ENCODE data around the gene CACNB1.
A peak's percentile ranks its signal among the peaks of the same experiment; 100 is the strongest.
"Not testable (repeated sequence)": the region's sequence is repeated elsewhere in the genome, so short reads cannot be mapped to it uniquely, and the experiment has no call there.

CACNB1 gene

DNA sequence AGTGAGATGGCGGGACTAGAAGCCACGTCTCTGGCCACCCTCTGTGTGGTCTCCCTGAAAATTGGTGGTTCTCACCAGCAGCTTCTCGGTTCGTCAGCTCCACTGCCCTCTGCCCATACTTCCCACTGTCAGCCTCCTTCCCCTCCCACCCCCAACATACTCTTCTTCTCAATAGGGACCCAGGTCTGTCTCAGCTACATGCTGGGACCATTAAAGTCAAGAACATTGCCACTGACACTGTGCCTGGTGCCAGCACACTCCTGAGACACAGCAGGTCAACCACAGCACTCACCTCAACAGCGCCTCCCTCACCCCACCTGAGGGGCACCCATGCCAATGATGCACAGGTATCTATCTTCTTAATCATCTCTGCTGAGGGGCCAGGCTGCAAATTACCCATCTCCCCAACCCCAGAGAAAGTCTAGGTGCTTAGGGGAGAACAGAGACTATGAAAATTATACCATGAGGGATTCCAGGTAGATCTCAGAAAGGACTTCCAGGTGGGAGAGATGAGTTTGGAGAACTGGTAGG is 47.3 kb downstream of the CACNB1 start:
- DNase-seq = no peak

DNA sequence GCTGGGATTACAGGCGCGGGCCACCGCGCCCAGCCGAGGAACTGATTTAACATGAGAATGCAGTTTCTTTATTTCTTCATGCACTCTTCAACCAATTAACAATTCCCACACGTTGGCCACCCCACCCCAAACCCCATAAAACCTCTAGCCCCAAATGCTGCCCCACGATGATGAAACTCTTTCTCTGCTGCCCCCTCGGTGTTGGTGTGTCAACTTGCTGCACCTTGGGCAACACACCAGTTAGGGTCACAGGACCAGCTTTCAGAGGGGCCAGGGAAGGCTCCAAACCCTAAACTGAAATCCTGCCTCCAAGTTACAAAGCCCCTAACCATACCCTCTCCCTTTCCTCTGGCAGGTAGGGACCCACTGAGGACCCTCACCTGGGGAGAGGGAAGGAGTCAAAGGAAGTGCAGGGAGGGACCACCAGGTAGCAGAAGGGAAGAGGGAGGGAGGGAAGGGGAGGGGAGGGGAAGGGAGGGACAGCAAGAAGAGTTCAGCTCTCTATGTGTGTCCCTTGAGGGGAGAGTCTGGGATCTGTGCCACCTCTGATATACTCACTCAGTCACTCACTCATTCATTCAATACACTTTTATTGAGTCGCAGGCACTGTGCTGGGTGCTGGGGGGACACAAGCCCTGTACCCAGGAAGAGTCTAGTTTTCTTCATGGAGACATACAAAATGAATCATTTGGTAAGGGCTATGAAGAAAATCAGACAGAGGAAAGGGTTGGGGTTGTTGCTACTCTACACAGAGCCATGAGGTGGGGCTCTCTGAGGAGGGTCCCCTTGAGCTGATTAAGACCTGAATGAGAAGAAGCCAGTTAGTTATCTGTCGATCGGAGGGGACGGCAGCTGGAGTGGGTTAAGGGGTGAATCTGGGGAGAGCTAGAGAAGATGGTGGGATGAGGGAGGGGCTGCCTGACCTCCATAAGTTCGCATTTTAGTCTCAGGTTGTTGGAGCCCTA is 50.0 kb downstream of the CACNB1 start:
- no peak for DNase-seq

DNA sequence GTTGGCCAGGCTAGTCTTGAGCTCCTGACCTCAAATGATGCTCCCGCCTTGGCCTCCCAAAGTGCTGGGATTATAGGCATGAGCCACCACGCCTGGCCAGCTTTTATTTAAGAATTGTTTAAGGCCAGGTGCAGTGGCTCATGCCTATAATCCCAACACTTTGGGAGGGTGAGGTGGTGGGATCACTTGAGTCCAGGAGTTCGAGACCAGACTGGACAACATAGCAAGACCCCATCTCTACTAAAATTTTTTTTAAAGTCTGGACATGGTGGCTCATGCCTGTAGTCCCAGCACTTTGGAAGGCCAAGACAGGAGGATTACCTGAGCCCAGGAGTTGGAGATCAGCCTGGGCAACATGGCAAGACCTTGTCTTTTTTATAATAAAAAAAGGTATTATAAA is 51.2 kb downstream of the CACNB1 start:
- no peak for DNase-seq

DNA sequence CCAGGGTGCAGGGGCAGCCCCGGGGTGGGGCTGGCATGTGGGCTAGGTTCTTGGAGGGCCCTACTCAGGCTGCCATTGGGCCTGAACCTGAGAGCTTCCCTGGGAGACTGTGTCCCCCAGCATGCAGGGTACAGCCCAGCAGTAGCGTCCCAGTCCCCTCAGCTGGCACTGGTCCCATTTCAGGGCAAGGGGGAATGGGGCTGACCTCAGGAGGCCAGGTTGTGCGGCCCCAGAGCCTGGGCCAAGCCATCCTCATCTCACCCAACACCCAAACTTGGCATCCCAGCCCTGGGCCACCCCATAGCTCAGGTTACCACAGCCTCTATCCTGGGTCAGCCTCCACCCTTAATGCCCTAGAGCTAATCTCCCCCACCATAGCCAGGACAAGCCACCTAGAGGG is 52.3 kb downstream of the CACNB1 start:
- DNase-seq = no peak

DNA sequence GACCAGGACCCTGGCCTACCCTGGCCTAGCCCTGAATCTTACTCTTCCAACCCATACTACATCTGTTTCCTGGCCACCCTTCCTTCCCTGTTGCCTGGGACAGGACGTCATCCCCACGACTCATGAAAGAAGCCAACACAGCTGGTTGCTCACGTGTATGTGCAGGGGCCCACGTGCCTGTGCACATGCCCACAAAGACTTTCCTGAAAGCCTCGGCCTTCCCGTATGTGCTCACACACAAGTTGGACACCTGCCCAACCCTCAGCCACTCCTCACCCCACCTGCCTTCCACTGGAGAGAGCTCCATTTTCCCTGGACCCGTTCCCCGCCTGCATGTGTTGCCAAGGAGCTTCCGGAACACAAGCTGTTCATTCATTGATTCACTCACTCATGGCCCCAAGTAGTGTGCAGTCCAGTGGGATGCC is 53.0 kb downstream of the CACNB1 start:
- peak; percentile 89 for DNase-seq

DNA sequence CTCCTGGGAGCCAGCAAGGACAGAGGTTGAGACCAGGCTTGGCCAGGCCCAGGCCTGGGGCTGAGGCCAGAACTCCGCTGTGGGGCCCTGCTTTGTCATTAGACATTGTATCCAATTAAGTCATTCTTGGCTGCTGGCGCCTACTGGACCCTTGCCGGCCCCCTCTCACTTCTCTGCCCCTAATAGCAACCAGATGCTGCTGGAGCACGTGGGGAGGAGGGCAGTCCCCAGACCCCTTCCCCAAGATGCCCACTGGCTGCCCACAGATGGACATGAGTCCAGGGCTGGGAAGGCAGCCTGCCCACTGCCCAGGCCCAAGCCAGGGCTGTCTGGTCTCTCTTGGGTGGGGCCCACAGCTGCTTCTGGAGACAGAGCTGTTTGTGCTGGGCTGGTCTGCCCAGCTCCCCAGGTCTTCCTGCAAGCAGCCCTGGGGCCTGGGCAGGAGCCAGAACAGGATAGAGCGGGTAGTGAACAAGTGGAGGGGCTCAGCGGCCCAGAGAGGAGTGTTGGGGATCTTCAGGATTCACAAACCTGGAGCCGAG is 53.8 kb downstream of the CACNB1 start:
- DNase-seq = no peak

DNA sequence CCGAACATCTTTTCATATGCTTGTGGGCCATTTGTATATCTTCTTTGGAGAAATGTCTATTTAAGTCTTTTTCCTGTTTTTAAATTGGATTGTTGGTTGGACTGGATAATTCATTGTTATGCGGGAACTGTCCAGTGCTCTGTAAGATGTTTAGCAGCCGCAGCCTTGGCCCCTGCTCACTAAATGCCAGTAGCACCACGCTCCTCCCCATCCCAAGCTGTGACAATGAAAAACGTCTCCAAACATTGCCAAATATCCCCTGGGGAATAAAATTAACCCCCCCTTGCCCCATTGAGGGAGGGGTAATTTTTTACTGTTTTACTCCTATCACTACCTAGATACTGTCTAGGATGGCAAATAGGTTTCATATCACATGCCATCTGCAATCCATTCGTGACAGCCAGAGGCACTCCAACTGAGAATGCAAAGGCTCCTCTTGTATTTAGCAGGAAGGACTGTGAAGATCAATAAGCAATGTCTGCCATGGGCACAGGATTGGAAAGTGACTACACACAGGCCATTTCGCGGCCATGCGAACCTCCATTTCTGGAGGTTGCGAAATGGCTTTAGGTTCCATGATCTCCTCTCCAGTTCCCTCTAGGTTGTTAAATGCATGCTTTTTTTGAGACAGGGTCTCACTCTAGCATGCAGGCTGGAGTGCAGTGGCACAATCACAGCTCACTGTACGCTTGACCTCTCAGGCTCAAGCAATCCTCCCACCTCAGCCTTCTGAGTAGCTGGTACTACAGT is 55.4 kb downstream of the CACNB1 start:
- DNase-seq = no peak

DNA sequence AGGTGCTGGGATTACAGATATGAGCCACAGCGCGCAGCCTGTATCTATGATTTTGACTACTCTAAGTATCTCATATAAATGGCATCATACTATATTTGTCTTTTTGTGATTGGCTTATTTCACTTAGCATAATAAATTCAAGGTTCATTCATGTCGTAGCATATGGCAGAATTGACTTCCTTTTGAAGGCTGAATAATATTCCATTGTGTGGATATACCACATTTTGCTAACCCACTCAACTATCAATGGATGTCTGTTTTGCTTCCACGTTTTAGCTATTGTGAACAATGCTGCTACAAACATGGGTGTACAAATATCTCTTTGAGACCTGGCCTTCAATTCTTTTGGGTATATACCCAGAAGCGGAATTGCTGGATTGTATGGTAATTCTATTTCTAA is 56.2 kb downstream of the CACNB1 start:
- no peak for DNase-seq

DNA sequence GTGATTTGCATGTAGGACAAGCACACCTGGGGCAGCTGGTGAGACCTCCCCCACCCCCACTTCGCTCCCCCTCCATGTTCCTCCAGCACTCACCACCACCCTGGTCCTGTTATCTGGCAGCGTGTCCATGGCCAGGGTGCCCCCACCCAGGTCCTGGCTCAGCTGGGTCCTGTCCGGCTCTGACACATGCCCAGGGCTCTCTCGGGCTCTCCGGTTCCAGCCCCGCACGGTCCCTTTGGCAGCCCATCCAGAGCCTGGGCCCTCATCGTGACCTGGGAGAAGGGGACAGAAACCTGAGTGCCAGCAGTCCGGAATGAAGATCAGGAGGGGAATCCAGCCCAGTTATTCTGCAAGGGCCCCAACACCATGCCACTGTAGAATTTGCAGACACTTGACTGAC is 57.9 kb downstream of the CACNB1 start:
- no peak for DNase-seq

DNA sequence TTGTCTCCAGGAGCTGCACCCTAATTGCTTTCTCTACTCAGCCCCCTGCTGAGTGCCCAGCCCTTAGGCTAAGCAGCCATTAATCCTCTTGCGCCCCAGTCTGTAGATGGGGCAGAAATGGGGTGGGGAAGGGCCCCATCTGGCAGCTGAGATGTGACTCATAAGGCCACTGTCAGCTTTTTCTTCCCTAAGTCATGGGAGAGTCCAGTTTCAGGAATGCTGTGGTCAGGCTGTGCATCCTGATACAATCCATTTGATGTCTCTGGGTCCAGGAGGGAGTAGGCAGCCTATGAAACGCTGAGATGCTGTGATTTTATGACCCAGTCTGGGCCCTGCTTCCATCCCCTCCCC is 58.3 kb downstream of the CACNB1 start:
- DNase-seq = no peak

DNA sequence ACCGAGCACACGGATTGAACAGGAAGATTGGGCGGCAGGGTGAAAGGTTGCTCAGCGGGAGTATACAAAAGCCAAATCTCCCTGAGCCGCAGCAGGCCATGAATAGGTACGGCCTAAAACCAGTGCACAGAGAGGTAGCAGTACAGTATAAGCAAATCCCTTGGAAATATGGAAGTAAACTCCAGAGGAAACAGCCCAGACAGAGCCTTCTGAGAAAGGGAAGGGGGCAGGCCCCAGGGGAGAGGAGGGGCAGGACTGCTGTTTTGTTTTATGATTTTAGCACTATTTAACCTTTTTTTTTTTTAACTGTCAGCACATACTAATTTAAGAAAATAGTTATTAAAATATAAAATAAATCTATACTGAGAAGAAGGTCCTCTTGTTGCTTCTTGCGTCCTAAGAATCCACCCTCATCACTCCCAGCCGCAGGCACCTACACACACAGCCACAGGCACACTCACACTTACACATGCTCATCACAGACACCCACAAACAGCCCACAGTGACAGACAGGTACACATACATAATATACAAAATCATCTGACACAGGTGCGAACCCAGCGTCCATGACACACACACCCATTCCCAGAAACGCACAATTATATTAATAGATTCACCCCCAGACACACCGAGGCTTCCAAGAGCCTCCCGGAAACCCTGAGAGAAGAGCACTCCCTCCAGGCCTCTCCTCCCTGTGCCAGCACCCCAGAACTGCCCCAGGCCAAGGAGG is 58.9 kb downstream of the CACNB1 start:
- no peak for DNase-seq

DNA sequence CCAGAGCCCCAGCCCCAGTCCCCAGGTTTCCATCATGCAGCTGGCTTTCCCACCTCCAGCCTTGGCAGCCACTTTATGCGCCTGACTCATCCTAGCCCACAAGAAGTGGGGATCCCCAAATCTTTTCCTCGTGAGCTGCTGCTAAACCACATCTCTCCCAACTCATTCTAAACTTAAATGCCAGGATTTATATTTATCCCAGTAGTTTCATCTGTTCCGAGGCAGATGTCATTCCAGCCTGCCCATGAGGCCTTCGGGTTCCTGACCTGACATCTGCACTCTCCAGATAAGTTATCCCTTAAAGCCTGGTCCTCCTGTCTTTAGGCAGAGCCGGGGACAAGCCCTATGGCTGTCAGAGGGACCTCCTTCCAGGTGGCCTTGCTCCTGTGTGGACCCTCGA is 62.6 kb downstream of the CACNB1 start:
- no peak for DNase-seq

DNA sequence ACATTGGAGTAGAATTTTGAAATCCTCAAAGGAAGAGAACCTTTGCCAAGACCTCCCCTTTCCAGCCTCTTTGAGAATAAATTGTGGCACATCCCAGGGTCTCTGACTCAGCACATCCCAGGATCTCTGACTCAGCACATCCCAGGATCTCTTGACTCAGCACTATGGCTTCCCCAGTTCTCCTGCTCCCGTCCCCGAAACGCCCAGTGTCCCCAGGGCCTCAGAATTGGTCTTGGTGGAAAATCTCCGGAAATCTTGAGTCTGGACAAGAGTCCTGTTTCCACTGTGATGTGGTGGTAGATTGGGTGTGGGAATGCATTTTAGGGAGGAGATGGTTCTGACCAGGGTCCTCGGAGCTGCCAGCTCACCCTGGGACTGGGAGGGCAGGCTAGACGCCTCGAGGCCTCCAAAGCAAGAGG is 65.3 kb downstream of the CACNB1 start:
- no peak for DNase-seq

DNA sequence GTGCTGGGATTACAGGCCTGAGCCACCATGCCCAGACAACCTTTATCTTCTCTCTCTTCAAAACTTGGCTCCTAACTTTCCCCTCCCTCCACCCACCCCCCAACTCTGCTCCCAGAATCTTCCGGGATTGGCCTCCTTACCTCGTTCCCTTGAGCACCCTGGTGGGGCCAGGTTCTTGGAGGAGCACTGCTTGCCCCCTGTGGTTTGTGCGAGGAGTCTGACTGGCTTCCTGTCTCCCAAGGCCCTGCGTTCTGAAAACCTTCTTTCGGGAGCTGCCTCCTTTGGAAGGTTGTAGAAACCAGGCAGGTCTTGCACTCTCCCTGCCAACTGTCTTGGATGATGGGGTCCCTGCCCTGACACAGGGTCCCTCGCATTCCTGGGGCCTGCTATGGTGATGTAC is 65.9 kb downstream of the CACNB1 start:
- no peak for DNase-seq

DNA sequence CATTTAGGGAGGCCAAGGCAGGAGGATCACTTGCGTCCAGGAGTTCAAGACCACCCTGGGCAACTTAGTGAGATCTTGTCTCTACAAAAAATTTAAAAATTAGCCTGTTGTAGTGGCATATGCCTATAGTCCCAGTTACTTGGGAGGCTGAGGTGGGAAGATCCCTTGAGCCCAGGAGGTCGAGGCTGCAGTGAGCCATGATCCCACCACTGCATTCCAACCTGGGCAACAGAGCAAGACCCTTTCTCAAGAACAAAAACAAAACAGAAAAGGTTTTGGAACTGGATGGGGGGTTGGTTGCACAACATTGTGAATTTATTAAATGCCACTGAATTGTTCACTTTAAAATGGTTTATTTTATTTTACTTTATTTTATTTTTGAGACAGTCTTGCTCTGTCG is 67.3 kb downstream of the CACNB1 start:
- DNase-seq = no peak

DNA sequence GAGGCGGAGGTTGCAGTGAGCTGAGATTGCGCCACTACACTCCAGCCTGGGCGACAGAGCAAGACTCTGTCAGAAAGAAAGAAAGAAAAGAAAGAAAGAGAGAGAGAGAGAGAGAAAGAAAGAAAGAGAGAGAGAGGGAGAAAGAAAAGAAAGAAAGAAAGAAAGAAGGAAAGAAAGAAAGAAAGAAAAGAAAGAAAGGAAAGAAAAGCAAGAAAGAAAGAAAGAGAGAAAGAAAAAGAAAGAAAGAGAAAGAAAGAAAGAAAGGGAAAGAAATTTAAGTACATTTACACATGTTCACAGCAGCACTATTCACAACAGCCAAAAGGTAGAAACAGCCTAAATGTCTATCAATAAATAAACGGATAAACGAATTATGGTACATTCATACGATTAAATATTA is 67.9 kb downstream of the CACNB1 start:
- not testable (repeated sequence) for DNase-seq

DNA sequence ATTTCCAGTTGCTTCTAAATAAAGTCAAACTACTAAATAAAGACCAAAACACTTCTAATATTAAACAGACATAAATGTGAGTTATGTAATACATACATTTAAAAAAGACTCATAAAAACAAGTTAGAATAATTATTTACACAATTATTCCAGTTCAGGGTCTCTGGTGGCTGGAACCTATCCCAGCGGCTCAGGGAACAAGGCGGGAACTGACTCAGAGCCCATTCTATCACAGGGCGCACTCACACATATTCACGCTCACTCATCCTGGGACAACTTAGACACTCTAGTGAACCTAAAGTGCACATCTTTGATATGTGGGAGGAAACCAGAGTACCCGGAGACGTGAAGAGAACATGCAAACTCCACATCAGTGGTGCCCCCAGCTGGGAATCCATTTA is 71.0 kb downstream of the CACNB1 start:
- no peak for DNase-seq

DNA sequence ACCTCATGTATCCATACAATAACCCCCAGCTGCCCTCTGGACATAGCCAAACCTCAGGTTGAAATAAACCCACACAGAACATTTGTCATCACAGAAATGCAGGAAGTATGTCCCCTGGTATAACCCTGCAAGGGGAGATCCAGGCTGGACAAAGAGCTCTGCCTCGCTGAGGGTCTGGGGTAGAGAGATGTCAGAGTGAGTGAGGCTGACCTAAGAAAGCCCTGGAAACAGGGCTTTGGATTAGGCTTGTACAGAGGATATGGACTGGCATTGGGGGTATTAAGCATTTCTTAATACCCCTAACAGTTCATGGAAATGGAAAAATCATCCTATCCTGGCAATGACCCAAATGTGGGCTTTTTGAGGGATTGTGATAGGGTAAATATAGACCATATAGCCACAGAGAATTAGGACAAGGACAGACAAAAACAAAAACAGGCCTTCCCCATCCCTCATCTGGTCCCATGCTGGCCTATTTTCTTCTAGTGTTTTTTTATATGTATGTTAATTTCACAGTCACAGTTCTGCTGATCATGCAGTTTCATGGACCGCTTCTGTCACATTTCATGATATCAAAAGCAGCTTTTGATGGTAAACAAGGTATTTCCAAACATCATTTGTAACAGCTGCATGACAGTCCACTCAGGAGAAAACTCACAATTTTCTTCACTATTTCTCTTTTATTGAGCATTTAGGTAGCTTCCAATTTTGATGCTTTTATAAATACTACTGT is 72.2 kb downstream of the CACNB1 start:
- DNase-seq = no peak

DNA sequence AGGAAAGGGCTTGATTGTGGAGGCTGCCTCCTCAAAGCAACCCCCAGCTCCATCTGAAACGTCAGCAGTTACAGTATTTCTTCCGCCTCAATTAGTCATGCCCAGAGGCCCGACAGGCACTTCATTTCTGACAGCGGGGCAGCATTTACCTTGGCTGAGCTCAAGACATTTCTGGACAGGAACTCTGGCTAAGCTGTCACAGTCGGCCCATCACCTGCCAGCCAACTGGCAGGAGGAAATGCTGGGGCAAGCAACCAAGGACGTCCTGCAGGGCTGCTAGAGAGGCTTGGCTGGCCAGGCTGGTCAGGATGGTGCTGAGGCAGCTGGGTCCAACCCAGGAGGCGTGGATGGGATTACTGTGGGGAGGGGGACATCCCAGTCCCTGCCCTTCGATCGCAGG is 73.8 kb downstream of the CACNB1 start:
- DNase-seq = no peak
